GM12865 (cell line): ENCODE results near the gene ZNF740.

Source experiments
- DNase-seq: peaks from one replicate; pipeline ENCODE4 v3.0.0; 2010; ENCODE audit warnings: low read depth
- H3K4me3 ChIP-seq: 2 replicates; pipeline ENCODE4 v1.5.1; 2011; ENCODE audit warnings: mild to moderate bottlenecking, low read depth, low read length, control low read depth
- CTCF ChIP-seq: IDR thresholded peaks from 2 replicates; pipeline ENCODE4 v1.5.1; 2011; ENCODE audit warnings: low read length, control low read depth, low read depth, inconsistent platforms; ENCODE audit not compliant: insufficient read depth; ENCODE audit errors: missing control alignments

ZNF740 gene

GRCh38 chr12:53187145-53187899 is 6.8 kb downstream of the ZNF740 start:
- DNase-seq: no peak
- H3K4me3 ChIP-seq: no peak overlapping the region
- no peak for TF ChIP-seq CTCF

GRCh38 chr12:53190108-53190729 is 9.7 kb downstream of the ZNF740 start:
- peak; percentile 69 for DNase-seq
- no peak overlapping the region for H3K4me3 ChIP-seq
- TF ChIP-seq CTCF: peak; percentile 81

- DNase-seq: no peak
- no peak for TF ChIP-seq CTCF
- H3K4me3 ChIP-seq: no peak overlapping the region
Measured at GRCh38 chr12:53191096-53191884, 10.8 kb downstream of the ZNF740 start.

DNA sequence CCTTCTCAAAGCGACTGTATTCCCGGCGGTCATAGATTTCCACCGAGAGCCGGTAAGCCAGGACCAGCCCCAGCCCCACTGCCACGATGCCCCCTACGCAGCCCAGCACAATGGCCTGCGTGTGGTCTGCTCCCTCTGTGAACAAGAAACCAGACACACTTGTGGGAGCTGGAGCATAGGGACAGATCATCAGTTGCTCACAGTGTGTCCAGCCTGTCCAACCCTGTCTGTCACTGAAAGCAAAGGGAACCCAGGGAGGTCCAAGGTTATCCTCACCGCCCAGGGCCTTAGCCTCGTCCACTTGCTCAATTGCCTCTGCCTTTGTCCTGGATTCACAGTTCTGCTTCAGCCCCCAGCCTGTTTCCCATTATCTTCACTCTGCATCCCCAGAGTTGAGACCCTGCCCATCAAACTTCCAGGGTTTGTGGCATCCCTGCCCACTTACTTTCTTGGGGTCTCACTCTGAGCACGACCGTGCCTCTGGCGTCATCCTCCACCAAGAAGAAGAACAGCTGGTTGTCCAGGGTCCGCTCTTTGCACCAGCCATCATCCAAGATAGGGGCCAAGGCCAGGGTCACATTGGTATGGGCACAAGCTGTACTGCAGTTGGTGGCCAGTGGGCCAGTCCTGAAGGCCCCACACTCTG is 11.5 kb downstream of the ZNF740 start:
- no peak for DNase-seq
- H3K4me3 ChIP-seq: no peak overlapping the region
- TF ChIP-seq CTCF: no peak

- H3K4me3 ChIP-seq: no peak overlapping the region
- TF ChIP-seq CTCF: no peak
- no peak for DNase-seq
Measured at GRCh38 chr12:53192531-53193021, 12.1 kb downstream of the ZNF740 start.

GRCh38 chr12:53193040-53193439 is 12.5 kb downstream of the ZNF740 start:
- DNase-seq: no peak
- TF ChIP-seq CTCF: no peak
- no peak overlapping the region for H3K4me3 ChIP-seq
